ENCODE data around the gene FBXO41.

DNA sequence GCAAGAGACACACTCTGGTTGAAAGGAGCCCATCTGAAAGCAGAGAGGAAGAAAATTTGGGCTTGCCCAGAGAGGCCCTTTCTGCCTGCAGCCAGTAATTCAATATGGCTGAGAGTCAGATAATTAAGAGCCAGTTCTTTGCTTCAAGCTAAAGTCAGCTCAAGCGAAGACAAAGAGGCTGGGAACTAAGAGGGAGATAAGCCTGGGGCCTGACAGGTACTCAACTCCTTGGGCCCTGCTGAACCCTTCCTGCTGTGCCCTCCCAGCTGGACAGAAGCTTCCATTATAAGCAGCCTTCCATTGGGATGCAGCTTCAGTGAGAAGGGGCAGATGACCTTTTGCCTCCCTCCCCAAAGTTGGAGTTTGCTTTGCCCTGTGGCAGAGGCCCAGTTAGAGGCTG lies 12.0 kb downstream of the FBXO41 start:
- no peak for TF ChIP-seq ISL1 (CRISPR knock-in tag; IDR thresholded peaks at IDR 0.05)
- TF ChIP-seq, protein P1, sequence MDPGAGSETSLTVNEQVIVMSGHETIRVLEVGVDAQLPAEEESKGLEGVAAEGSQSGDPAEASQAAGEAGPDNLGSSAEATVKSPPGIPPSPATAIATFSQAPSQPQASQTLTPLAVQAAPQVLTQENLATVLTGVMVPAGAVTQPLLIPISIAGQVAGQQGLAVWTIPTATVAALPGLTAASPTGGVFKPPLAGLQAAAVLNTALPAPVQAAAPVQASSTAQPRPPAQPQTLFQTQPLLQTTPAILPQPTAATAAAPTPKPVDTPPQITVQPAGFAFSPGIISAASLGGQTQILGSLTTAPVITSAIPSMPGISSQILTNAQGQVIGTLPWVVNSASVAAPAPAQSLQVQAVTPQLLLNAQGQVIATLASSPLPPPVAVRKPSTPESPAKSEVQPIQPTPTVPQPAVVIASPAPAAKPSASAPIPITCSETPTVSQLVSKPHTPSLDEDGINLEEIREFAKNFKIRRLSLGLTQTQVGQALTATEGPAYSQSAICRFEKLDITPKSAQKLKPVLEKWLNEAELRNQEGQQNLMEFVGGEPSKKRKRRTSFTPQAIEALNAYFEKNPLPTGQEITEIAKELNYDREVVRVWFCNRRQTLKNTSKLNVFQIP (CRISPR knock-in tag; IDR thresholded peaks at IDR 0.05; ENCODE audit: borderline replicate concordance, low read depth), result no peak
- no peak for TF ChIP-seq ARNTL (CRISPR knock-in tag; IDR thresholded peaks at IDR 0.05; ENCODE audit: borderline replicate concordance, low read depth)
- TF ChIP-seq, protein P2, sequence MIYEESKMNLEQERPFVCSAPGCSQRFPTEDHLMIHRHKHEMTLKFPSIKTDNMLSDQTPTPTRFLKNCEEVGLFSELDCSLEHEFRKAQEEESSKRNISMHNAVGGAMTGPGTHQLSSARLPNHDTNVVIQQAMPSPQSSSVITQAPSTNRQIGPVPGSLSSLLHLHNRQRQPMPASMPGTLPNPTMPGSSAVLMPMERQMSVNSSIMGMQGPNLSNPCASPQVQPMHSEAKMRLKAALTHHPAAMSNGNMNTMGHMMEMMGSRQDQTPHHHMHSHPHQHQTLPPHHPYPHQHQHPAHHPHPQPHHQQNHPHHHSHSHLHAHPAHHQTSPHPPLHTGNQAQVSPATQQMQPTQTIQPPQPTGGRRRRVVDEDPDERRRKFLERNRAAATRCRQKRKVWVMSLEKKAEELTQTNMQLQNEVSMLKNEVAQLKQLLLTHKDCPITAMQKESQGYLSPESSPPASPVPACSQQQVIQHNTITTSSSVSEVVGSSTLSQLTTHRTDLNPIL (CRISPR knock-in tag; IDR thresholded peaks at IDR 0.05; ENCODE audit: low read depth), result no peak
- TF ChIP-seq ZFP30 (CRISPR knock-in tag; IDR thresholded peaks at IDR 0.05), result no peak
- no peak for TF ChIP-seq TOX (CRISPR knock-in tag; IDR thresholded peaks at IDR 0.05; ENCODE audit: borderline replicate concordance)
- no peak for TF ChIP-seq PPARA (CRISPR knock-in tag; IDR thresholded peaks at IDR 0.05; ENCODE audit: borderline replicate concordance)
- TF ChIP-seq, protein P3, sequence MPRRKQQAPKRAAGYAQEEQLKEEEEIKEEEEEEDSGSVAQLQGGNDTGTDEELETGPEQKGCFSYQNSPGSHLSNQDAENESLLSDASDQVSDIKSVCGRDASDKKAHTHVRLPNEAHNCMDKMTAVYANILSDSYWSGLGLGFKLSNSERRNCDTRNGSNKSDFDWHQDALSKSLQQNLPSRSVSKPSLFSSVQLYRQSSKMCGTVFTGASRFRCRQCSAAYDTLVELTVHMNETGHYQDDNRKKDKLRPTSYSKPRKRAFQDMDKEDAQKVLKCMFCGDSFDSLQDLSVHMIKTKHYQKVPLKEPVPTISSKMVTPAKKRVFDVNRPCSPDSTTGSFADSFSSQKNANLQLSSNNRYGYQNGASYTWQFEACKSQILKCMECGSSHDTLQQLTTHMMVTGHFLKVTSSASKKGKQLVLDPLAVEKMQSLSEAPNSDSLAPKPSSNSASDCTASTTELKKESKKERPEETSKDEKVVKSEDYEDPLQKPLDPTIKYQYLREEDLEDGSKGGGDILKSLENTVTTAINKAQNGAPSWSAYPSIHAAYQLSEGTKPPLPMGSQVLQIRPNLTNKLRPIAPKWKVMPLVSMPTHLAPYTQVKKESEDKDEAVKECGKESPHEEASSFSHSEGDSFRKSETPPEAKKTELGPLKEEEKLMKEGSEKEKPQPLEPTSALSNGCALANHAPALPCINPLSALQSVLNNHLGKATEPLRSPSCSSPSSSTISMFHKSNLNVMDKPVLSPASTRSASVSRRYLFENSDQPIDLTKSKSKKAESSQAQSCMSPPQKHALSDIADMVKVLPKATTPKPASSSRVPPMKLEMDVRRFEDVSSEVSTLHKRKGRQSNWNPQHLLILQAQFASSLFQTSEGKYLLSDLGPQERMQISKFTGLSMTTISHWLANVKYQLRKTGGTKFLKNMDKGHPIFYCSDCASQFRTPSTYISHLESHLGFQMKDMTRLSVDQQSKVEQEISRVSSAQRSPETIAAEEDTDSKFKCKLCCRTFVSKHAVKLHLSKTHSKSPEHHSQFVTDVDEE (CRISPR knock-in tag; IDR thresholded peaks at IDR 0.05), result no peak
